ENCODE results near the gene AHDC1.
A peak's percentile ranks its signal among the peaks of the same experiment; 100 is the strongest.
"Not testable (repeated sequence)": the region's sequence is repeated elsewhere in the genome, so short reads cannot be mapped to it uniquely, and the experiment has no call there.

AHDC1 gene

GRCh38 chr1:27624467-27625178, 20.7 kb upstream of the AHDC1 start:
- TF ChIP-seq CTCF (IDR thresholded peaks at IDR 0.05; ENCODE audit: extremely low read depth, missing control alignments), result no peak
- peak; percentile 73 for DNase-seq (ENCODE audit: low spot score)

DNA sequence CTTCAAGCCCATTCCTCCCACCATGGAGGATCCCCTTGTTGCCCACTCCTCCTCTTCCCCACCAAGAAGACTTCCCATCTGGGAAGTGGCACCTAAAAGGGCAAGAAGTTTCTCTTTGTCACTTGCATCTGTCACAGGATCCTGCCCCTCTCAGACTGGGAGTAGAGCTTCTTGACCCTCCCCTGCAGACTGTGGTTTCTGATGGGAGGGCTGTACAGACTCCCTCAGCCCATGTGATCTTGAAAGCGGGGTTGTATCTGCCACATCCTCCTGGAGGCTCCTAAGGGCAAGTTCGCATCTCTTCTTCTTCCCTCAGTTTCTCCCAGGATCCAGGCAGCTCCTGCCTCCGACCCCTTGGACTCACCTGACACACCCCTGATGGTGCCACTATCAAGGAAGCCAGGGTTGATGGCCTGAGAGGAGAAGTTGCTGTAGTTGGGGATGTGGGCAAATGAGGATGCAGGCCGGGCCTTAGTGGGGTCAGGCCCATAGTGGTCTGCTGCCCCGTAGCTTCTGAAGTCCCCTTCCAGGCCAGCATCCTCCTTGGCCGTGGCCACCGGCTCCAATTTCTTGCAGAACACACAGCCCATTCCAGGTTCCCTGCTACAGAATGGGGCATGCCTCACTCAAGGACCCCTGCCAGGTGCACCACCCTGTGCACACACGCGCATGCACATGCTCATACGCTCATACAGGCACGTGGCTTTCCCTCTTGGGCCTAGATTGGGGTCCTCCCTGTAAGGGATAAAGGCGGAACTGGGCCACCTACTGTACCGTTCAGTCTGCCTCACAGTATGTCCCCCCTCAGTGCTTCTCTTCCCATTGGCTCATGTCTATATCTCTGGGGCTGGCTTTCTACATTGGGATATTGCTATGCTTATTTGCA, 19.6 kb upstream of the AHDC1 start:
- DNase-seq (ENCODE audit: low spot score), result no peak
- no peak for TF ChIP-seq CTCF (IDR thresholded peaks at IDR 0.05; ENCODE audit: extremely low read depth, missing control alignments)

DNA sequence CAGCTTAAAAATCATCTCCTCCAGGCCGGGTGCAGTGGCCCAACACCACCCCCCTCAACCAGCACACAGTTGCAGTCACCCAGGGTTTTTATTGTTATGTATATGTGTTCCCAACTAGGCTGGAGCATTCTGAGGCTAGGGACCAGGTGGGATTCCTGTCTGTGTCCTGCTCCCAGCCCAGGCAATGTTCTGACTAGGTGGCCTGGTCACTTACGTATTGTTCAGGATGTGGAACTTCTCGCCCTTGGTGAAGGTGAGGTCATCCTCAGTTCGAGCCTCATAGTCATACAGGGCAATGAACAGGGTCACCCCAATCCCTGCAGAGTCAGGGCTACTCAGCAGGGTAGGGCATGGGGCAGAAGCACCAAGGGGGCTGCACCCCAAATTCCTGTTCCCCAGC, 18.9 kb upstream of the AHDC1 start:
- no peak for TF ChIP-seq CTCF (IDR thresholded peaks at IDR 0.05; ENCODE audit: extremely low read depth, missing control alignments)
- DNase-seq (ENCODE audit: low spot score), result no peak

GRCh38 chr1:27621051-27621920, 17.3 kb upstream of the AHDC1 start:
- DNase-seq (ENCODE audit: low spot score), result no peak
- TF ChIP-seq CTCF (IDR thresholded peaks at IDR 0.05; ENCODE audit: extremely low read depth, missing control alignments), result no peak

- not testable (repeated sequence) for DNase-seq (ENCODE audit: low spot score)
Observed at GRCh38 chr1:27619782-27620438, 16.0 kb upstream of the AHDC1 start.

GRCh38 chr1:27618341-27619082, 14.6 kb upstream of the AHDC1 start:
- no peak for DNase-seq (ENCODE audit: low spot score)
- TF ChIP-seq CTCF (IDR thresholded peaks at IDR 0.05; ENCODE audit: extremely low read depth, missing control alignments), result no peak

DNA sequence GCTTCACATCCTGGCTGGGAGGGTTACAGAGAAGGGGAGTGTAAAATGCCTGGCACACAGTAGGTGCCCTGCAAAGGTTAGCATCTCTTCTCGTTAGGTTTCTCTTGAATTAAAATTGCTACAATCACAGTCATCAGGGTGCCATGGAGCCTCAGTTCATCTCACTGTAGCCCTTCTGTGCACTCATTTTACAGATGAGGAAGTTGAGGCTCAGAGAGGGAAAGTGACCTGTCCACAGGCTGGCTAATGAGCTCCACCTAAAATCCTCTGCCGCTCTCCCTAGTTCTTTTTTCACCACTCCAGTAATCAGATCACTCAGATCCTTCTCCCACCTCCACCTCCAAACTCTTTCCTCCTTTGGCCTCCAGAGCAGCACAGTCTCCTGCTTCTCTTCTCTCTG, 13.5 kb upstream of the AHDC1 start:
- TF ChIP-seq CTCF (IDR thresholded peaks at IDR 0.05; ENCODE audit: extremely low read depth, missing control alignments), result no peak
- no peak for DNase-seq (ENCODE audit: low spot score)

Data from GM20000 (cell line).